ENCODE measurements around the gene ITGB3.
A peak's percentile ranks its signal among the peaks of the same experiment; 100 is the strongest.
"Not testable (repeated sequence)": the region's sequence is repeated elsewhere in the genome, so short reads cannot be mapped to it uniquely, and the experiment has no call there.

The ITGB3 gene

DNA sequence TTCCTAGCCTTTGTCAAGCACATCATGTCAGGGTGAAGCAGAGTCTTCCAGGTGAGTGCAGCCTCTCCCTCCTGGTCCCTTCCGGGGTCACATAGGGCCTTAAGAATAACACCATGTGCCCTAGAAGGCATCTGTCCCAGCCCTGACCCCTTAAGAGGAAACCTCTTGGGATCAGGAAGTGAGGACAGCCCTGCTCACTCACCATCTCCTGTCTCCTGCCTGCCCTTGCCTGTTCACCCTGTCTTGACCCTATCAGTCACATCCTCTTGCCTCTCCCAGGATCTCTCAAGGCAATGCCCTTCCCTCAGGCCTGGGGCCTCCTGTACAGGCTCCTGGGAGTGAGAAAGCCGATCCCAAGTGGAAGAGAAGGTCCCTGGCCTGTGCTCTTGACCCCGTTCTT, 30.6 kb upstream of the ITGB3 start:
- no peak for DNase-seq (ENCODE audit: low read depth)

DNA sequence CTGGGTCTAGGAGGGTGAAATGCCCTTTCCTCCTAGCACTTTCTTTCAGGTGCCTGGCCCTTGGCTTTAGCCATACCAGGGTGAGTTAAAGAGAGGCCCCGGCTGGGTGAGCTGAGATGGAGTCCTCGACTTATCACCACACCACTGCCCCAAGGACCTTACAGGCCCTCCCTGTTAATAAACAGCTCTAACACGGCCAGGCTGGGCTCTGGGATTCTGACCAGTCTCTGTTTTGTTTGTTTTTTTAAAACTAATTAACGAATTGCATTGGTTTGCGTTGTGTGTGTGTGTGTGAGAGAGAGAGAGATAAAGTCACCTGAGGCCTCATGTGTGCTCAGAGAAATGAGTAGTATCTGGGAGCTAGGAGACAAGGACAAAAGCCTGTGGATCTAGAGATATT, 30.2 kb upstream of the ITGB3 start:
- DNase-seq (ENCODE audit: low read depth) = no peak

GRCh38 chr17:47224077-47224476, 29.6 kb upstream of the ITGB3 start:
- DNase-seq (ENCODE audit: low read depth) = not testable (repeated sequence)

GRCh38 chr17:47224966-47225365, 28.7 kb upstream of the ITGB3 start:
- no peak for DNase-seq (ENCODE audit: low read depth)

DNA sequence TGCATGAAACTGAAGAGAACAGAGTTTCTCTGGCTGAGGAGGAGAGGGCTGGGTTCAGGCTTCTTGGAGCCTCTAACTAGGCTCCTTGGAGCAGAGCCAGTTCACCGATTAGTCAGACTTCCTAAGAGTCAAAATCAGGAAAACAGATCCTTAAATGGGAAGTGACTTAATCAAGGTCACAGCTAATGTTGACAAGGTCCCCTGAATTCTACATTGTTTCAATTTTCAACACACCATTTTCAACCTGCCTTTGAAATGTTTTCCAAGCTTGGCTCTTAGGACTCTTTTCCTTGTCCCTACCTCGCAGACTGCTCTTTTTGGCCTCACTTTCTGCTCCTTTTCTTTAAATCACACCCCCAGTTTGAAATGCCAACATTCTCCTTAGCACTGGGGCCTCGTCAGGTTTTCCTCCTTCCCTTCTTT, 28.2 kb upstream of the ITGB3 start:
- no peak for DNase-seq (ENCODE audit: low read depth)

DNA sequence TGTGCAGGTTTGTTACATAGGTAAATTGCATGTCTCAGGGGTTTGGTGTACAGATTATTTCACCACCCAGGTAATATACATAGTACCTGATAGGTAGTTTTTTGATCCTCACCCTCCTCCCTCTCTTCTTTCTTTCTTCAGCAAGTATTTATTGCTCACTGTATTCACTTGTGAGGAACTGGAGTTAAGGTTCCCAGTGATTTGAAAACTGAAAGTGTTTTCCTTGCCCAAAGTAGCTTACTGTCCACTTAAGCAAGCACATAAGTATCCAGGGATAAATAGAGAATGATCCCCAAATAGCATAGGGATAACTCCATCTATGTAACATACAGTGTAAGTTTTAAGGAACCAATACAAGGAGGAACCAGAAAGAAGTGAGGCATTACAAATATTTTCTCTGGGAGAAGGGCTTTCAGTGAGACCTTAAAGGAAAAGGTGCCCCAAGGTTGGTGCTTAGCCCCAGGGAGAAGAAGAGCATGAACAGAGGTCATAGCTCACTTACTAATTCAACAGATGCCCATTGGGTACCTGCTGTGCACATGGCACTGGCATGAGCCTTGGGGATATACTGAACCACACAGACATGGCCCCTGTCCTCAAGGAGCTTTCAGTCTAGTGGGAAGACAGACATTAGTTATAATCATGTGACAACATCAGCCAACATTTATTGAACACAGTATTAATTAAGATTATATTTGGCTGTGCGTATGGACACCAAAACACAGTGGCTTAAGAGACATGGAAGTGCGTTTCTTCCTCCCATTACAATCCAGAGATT, 27.5 kb upstream of the ITGB3 start:
- DNase-seq (ENCODE audit: low read depth) = no peak

DNA sequence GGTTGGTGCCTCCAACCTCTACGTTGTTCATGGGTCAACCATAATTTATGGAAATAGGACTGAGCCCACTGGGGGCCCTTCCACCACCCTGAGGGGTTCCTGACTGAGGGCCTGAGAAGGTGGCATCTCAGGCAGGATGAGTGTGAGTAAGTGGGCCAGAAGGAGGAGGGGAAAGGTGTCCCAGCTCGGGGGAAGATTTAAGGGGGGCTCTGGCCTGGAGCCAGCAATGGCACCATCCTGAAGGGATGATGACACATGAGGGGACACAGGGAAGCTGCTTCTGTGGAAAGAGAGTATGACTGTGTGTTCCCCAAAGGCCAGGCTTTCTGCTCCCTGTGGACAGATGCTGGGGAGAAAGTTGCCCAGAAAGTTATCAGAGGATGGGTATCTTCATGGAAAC, 25.8 kb upstream of the ITGB3 start:
- no peak for DNase-seq (ENCODE audit: low read depth)

DNA sequence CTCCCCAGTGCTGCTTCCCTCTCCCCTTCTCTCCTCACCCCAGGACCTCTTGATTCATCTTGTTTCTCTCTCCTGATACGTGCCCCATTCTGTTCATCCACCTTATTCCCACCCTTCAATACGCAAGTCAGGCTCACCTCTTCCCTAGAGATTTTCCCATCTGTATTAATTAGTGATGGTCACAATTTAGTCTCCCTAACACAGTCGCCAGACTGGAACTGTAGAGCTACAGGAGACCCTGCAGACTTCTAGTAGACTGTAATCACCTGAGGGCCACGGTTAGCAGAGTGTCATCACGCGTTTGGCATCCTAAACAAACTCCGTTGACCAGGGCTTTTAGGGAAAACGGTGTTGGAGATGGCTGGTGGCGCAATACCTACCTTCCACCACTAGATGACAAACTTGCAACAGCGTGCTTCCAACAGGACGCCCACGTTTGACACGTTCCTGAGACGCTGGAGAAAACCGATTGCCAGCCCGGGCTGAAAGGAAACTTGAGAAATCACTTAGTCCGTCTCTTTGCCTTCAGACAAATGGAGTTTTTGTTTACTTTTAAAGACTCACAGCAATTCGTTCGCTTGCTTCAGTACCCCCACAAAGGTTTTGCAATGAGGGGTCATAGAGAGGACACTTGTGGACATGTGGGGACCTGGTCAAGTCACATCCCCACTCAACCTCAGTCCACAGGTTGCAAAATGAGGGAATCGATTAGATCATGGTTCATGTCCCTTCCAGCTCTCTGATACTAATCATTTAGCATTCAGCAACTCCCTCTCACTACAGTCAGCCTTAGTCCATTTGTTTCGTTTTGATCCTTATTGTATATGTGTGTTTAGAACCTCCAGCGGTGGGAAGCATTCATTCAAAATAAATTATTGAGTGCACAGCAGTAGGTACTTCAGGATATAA, 23.8 kb upstream of the ITGB3 start:
- DNase-seq (ENCODE audit: low read depth) = peak; percentile 35

- DNase-seq (ENCODE audit: low read depth) = no peak
Observed at GRCh38 chr17:47230864-47231263, 22.8 kb upstream of the ITGB3 start.

DNA sequence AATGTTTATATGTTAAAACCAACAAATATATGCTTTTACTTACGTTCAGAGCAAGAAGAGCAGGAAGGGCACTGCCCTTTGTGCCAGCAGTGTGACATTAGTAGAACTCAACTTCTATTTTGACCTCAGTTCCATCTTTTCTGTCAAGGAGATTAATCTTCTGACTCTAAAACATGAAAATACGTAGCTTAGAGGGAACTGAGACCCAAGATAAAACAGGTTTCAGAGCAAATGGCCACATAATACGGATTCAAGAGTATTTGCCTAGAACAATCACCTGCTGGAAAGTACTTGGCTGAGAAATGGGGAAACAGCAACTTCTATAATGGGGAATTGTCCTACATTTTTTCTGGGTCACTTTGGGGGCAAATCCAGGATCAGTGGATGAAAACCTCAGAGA, 22.3 kb upstream of the ITGB3 start:
- no peak for DNase-seq (ENCODE audit: low read depth)

DNA sequence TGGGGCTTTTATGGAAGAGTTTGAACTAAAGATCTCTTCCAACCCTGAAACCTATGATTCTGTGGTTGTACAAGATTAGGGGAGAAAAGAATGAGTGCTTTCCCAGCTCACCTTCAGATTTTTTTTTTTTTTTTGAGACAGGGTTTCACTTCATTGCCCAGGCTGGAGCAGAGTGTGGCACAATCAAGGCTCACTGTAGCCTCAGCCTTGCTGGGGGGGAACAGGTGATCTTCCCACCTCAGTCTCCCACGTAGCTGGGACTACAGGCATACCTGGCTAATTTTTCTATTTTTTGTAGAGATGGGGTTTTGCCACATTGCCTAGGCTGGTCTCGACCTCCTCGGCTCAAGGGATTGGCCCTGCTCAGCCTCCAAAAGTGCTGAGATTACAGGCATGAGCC, 21.8 kb upstream of the ITGB3 start:
- no peak for DNase-seq (ENCODE audit: low read depth)

GRCh38 chr17:47232465-47232864, 21.2 kb upstream of the ITGB3 start:
- no peak for DNase-seq (ENCODE audit: low read depth)

DNA sequence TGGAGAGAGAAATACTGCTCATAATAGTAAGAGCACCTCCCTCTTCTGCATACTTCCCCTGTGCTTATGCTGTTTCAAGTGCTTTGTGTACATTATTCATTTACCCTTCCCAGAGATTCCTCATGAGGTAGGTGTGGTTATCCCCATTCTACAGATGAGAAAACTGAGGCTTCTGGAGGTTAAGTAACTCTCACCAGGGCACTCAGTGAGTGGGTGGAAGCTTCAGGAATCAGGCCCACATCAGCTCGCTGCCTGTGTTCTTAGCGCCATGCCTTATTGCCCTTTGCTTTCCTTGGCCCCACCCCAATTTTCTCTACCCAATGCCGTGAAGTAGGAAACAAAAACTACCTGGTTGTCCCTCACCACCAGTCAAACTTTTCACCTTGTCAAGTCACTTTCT, 18.1 kb upstream of the ITGB3 start:
- no peak for DNase-seq (ENCODE audit: low read depth)

DNA sequence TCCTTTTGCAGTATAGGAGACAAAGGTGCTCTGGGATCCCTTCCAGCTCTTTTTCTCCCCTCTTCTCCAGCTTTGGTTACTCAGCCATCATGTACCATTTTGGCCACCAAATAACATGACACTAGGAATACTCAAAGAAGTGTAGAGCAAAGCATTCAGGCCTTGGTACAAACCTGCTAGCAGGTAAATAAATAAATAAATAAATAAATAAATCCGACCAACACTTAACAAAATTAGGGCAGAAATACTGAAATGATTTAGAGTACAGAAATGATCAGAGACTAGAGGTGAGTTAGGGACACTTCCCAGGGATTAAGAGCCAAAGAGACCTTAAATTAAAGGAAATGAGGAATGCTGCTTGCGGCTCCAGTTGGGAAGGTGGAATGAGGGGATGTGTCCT, 17.7 kb upstream of the ITGB3 start:
- DNase-seq (ENCODE audit: low read depth) = no peak

- no peak for DNase-seq (ENCODE audit: low read depth)
Observed at GRCh38 chr17:47237841-47238240, 15.8 kb upstream of the ITGB3 start.

DNA sequence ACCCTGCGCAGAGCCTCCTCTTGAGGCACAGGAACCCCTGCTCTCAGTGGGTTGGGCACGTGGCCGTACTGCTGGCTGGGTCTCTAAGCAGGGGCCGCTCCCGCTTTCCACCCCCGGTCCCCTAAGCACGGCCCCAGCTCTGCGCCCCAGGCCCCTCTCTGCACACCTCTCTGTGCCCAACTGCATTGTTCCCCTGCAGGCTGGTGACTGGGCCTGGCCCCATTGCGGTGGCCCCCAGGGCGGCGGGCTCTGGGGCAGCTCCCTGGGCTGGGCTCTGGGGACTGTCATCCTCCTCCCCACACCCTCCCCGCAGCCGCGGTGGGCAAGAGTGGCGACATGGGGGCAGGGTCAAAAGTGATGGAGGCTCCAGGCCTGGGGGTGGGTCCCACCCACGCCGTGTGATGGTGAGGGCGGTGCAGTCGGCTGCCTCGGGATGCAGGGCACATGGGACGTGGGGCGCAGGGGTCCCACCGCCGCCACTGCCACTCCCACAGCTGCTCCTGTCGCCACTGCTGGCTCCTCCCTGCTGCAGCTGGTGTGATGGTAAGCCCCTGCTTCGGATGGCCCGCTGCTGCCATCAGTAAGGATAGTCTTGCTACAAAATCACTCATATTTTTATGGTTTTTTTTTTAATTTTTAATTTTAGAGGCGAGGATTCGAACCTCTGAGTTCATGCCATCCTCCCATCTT, 15.2 kb upstream of the ITGB3 start:
- DNase-seq (ENCODE audit: low read depth) = no peak

DNA sequence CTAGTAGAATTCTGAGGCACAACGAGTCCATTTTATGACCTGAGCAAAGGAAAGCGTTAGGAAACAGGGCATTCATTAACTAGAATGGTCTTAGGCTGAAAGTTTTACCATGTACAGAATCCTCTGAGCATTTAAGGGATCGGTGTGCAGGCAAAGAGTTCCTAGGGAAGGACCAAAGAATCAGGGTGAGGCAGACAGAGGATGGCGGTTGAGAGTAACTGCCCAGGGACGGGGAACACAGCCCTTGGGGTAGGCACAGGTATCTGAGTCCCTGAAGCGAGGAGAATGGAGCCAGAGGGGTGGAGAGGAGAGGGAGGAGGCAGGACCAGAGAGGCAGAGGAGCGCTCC, 14.0 kb upstream of the ITGB3 start:
- DNase-seq (ENCODE audit: low read depth) = no peak

GRCh38 chr17:47239967-47240651, 13.5 kb upstream of the ITGB3 start:
- DNase-seq (ENCODE audit: low read depth) = no peak

DNA sequence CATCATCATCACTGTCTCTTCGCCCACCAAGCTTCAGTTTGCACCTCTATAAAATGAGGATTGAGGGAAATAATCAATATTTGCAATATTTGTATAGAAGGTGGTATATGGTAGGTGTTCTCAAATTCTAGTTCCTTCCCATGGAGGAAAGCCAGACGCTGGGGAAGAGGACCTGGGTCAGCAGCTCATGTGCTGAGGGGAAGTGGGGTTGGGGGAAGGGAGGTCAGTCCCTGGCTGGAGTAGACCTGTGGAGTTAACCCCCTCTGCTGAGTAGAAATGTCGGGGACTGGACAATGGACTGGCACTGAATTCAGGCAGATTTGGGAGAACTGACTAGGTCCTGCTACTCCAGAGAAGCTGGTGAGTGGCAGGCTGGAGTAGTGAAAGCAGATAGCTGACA, 12.8 kb upstream of the ITGB3 start:
- DNase-seq (ENCODE audit: low read depth) = no peak

GRCh38 chr17:47242648-47243047, 11.0 kb upstream of the ITGB3 start:
- no peak for DNase-seq (ENCODE audit: low read depth)

GRCh38 chr17:47243737-47244598, 9.7 kb upstream of the ITGB3 start:
- no peak for DNase-seq (ENCODE audit: low read depth)
